ENCODE measurements around the gene SHH.

SHH gene

GRCh38 chr7:155831807-155832524 is 19.7 kb upstream of the SHH start:
- Histone ChIP-seq H3K9me3 (ENCODE audit: control insufficient read depth, low read length) (no peaks in the 10 kb centered on the region), H3K36me3 (ENCODE audit: control insufficient read depth, insufficient read depth, low read length, severe bottlenecking) (no peaks in the 10 kb centered on the region), H3K4me3 (ENCODE audit: low read length) (no peak overlapping the region), H3K4me1 (ENCODE audit: control insufficient read depth, insufficient read depth, low read length) (peaks cover 12% of the 10 kb centered on the region), H3K27me3 (replicated peaks; ENCODE audit: control insufficient read depth, insufficient read depth, low read length) (peaks cover 16% of the 10 kb centered on the region), H3K9ac (ENCODE audit: low read length) (no peak overlapping the region)
- no peak for DNase-seq (ENCODE audit: low read depth)

GRCh38 chr7:155830961-155831806 is 18.9 kb upstream of the SHH start:
- no peak overlapping the region for H3K9ac ChIP-seq (ENCODE audit: low read length)
- H3K4me1 ChIP-seq (ENCODE audit: control insufficient read depth, insufficient read depth, low read length), result peaks cover 12% of the 10 kb centered on the region
- no peak for DNase-seq (ENCODE audit: low read depth)
- H3K4me3 ChIP-seq (ENCODE audit: low read length), result no peak overlapping the region
- no peaks in the 10 kb centered on the region for H3K9me3 ChIP-seq (ENCODE audit: control insufficient read depth, low read length)
- peaks cover 21% of the 10 kb centered on the region for H3K27me3 ChIP-seq (replicated peaks; ENCODE audit: control insufficient read depth, insufficient read depth, low read length)
- no peaks in the 10 kb centered on the region for H3K36me3 ChIP-seq (ENCODE audit: control insufficient read depth, insufficient read depth, low read length, severe bottlenecking)

- DNase-seq (ENCODE audit: low read depth), result no peak
- Histone ChIP-seq H3K27me3 (replicated peaks; ENCODE audit: control insufficient read depth, insufficient read depth, low read length) (peaks cover 31% of the 10 kb centered on the region), H3K9me3 (ENCODE audit: control insufficient read depth, low read length) (no peaks in the 10 kb centered on the region), H3K9ac (ENCODE audit: low read length) (no peak overlapping the region), H3K4me1 (ENCODE audit: control insufficient read depth, insufficient read depth, low read length) (peaks cover 12% of the 10 kb centered on the region), H3K36me3 (ENCODE audit: control insufficient read depth, insufficient read depth, low read length, severe bottlenecking) (no peaks in the 10 kb centered on the region), H3K4me3 (ENCODE audit: low read length) (no peak overlapping the region)
Measured at GRCh38 chr7:155829796-155830470, 17.7 kb upstream of the SHH start.

DNA sequence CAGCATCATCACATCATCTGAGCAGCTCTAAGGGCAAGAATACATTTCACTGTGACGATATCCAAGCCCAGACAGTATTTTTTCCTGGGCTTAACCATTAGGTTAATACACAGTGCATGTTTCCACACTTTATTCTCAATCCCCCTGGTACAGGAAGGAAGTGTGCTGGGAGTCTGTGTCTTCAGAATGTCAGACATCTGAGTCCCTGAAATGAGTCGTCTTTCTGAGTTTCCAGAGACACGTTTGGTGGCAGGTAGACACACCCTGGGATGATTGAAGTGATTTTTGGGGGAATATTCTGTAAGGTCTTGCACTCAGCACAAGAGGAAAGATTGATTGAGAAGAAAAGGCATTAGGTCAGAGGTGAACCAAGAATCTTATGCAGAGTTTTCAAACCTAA is 13.1 kb upstream of the SHH start:
- no peak for DNase-seq (ENCODE audit: low read depth)
- peaks cover 48% of the 10 kb centered on the region for H3K27me3 ChIP-seq (replicated peaks; ENCODE audit: control insufficient read depth, insufficient read depth, low read length)
- no peak overlapping the region for H3K9ac ChIP-seq (ENCODE audit: low read length)

GRCh38 chr7:155824227-155824886 is 12.1 kb upstream of the SHH start:
- Histone ChIP-seq H3K4me1 (ENCODE audit: control insufficient read depth, insufficient read depth, low read length) (no peaks in the 10 kb centered on the region), H3K36me3 (ENCODE audit: control insufficient read depth, insufficient read depth, low read length, severe bottlenecking) (no peaks in the 10 kb centered on the region), H3K4me3 (ENCODE audit: low read length) (no peak overlapping the region), H3K9me3 (ENCODE audit: control insufficient read depth, low read length) (no peaks in the 10 kb centered on the region), H3K9ac (ENCODE audit: low read length) (no peak overlapping the region), H3K27me3 (replicated peaks; ENCODE audit: control insufficient read depth, insufficient read depth, low read length) (peaks cover 49% of the 10 kb centered on the region)
- no peak for DNase-seq (ENCODE audit: low read depth)

More for the DNA sequence above, 13.1 kb upstream of the SHH start:
- Histone ChIP-seq H3K9me3 (ENCODE audit: control insufficient read depth, low read length) (no peaks in the 10 kb centered on the region), H3K4me3 (ENCODE audit: low read length) (no peak overlapping the region), H3K36me3 (ENCODE audit: control insufficient read depth, insufficient read depth, low read length, severe bottlenecking) (no peaks in the 10 kb centered on the region), H3K4me1 (ENCODE audit: control insufficient read depth, insufficient read depth, low read length) (no peaks in the 10 kb centered on the region)

- Histone ChIP-seq H3K4me1 (ENCODE audit: control insufficient read depth, insufficient read depth, low read length) (no peaks in the 10 kb centered on the region), H3K9me3 (ENCODE audit: control insufficient read depth, low read length) (no peaks in the 10 kb centered on the region)
- DNase-seq (ENCODE audit: low read depth), result no peak
Measured at GRCh38 chr7:155821851-155822250, 9.6 kb upstream of the SHH start.

GRCh38 chr7:155820788-155821187 is 8.5 kb upstream of the SHH start:
- no peaks in the 10 kb centered on the region for H3K9me3 ChIP-seq (ENCODE audit: control insufficient read depth, low read length)
- no peak overlapping the region for H3K4me3 ChIP-seq (ENCODE audit: low read length)
- H3K9ac ChIP-seq (ENCODE audit: low read length), result no peak overlapping the region
- no peaks in the 10 kb centered on the region for H3K4me1 ChIP-seq (ENCODE audit: control insufficient read depth, insufficient read depth, low read length)
- peaks cover 47% of the 10 kb centered on the region for H3K27me3 ChIP-seq (replicated peaks; ENCODE audit: control insufficient read depth, insufficient read depth, low read length)
- no peak for DNase-seq (ENCODE audit: low read depth)
- H3K36me3 ChIP-seq (ENCODE audit: control insufficient read depth, insufficient read depth, low read length, severe bottlenecking), result no peaks in the 10 kb centered on the region

More at GRCh38 chr7:155821851-155822250, 9.6 kb upstream of the SHH start:
- Histone ChIP-seq H3K4me3 (ENCODE audit: low read length) (no peak overlapping the region), H3K9ac (ENCODE audit: low read length) (no peak overlapping the region), H3K27me3 (replicated peaks; ENCODE audit: control insufficient read depth, insufficient read depth, low read length) (peaks cover 53% of the 10 kb centered on the region), H3K36me3 (ENCODE audit: control insufficient read depth, insufficient read depth, low read length, severe bottlenecking) (no peaks in the 10 kb centered on the region)

- H3K9ac ChIP-seq (ENCODE audit: low read length), result no peak overlapping the region
- H3K9me3 ChIP-seq (ENCODE audit: control insufficient read depth, low read length), result no peaks in the 10 kb centered on the region
- H3K4me1 ChIP-seq (ENCODE audit: control insufficient read depth, insufficient read depth, low read length), result no peaks in the 10 kb centered on the region
Measured at GRCh38 chr7:155820246-155820645, 8.0 kb upstream of the SHH start.

GRCh38 chr7:155819186-155819585 is 6.9 kb upstream of the SHH start:
- Histone ChIP-seq H3K27me3 (replicated peaks; ENCODE audit: control insufficient read depth, insufficient read depth, low read length) (peaks cover 42% of the 10 kb centered on the region), H3K36me3 (ENCODE audit: control insufficient read depth, insufficient read depth, low read length, severe bottlenecking) (no peaks in the 10 kb centered on the region), H3K9ac (ENCODE audit: low read length) (no peak overlapping the region), H3K4me1 (ENCODE audit: control insufficient read depth, insufficient read depth, low read length) (no peaks in the 10 kb centered on the region), H3K9me3 (ENCODE audit: control insufficient read depth, low read length) (no peaks in the 10 kb centered on the region), H3K4me3 (ENCODE audit: low read length) (no peak overlapping the region)
- DNase-seq (ENCODE audit: low read depth), result no peak

More at GRCh38 chr7:155820246-155820645, 8.0 kb upstream of the SHH start:
- no peak for DNase-seq (ENCODE audit: low read depth)
- Histone ChIP-seq H3K4me3 (ENCODE audit: low read length) (no peak overlapping the region), H3K27me3 (replicated peaks; ENCODE audit: control insufficient read depth, insufficient read depth, low read length) (peaks cover 49% of the 10 kb centered on the region), H3K36me3 (ENCODE audit: control insufficient read depth, insufficient read depth, low read length, severe bottlenecking) (no peaks in the 10 kb centered on the region)

- peaks cover 46% of the 10 kb centered on the region for H3K27me3 ChIP-seq (replicated peaks; ENCODE audit: control insufficient read depth, insufficient read depth, low read length)
- H3K9ac ChIP-seq (ENCODE audit: low read length), result no peak overlapping the region
- no peaks in the 10 kb centered on the region for H3K36me3 ChIP-seq (ENCODE audit: control insufficient read depth, insufficient read depth, low read length, severe bottlenecking)
- H3K4me1 ChIP-seq (ENCODE audit: control insufficient read depth, insufficient read depth, low read length), result no peaks in the 10 kb centered on the region
- H3K9me3 ChIP-seq (ENCODE audit: control insufficient read depth, low read length), result no peaks in the 10 kb centered on the region
- no peak for DNase-seq (ENCODE audit: low read depth)
- no peak overlapping the region for H3K4me3 ChIP-seq (ENCODE audit: low read length)
Measured at GRCh38 chr7:155818820-155819168, 6.5 kb upstream of the SHH start.

Data from adipocyte (in vitro differentiated cells).